HG03064 (cell line): ENCODE measurements around the gene ARAF.

ENCODE experiments used
- ATAC-seq: cut with Tn5 transposase; IDR thresholded peaks from one replicate; pipeline ENCODE4 v1.9.1; 2021; ENCODE audit warnings: low read depth; ENCODE audit not compliant: unreplicated experiment

Gene ARAF

GRCh38 chrX:47563801-47564315 lies 2.9 kb downstream of the ARAF start:
- no peak for ATAC-seq

- no peak for ATAC-seq
Measured at GRCh38 chrX:47564438-47565085, 3.6 kb downstream of the ARAF start.

- ATAC-seq: no peak
Measured at GRCh38 chrX:47566841-47567240, 5.8 kb downstream of the ARAF start.

- ATAC-seq: no peak
Measured at GRCh38 chrX:47568656-47569295, 7.8 kb downstream of the ARAF start.

GRCh38 chrX:47570794-47571193 lies 9.8 kb downstream of the ARAF start:
- no peak for ATAC-seq

- ATAC-seq: no peak
Measured at GRCh38 chrX:47571215-47571614, 10.2 kb downstream of the ARAF start.

- ATAC-seq: no peak
Measured at GRCh38 chrX:47571896-47572295, 10.9 kb downstream of the ARAF start.

GRCh38 chrX:47572773-47573340 lies 11.9 kb downstream of the ARAF start:
- ATAC-seq: no peak

- no peak for ATAC-seq
Measured at GRCh38 chrX:47573341-47574075, 12.5 kb downstream of the ARAF start.

- no peak for ATAC-seq
Measured at GRCh38 chrX:47574076-47574546, 13.1 kb downstream of the ARAF start.

GRCh38 chrX:47574547-47575301 lies 13.7 kb downstream of the ARAF start:
- ATAC-seq: no peak

- no peak for ATAC-seq
Measured at GRCh38 chrX:47576021-47576898, 15.3 kb downstream of the ARAF start.

- no peak for ATAC-seq
Measured at GRCh38 chrX:47577424-47577823, 16.4 kb downstream of the ARAF start.

GRCh38 chrX:47577901-47578300 lies 16.9 kb downstream of the ARAF start:
- ATAC-seq: no peak

GRCh38 chrX:47578692-47579091 lies 17.7 kb downstream of the ARAF start:
- no peak for ATAC-seq

- ATAC-seq: no peak
Measured at GRCh38 chrX:47579537-47579936, 18.5 kb downstream of the ARAF start.

GRCh38 chrX:47581731-47582647 lies 21.0 kb downstream of the ARAF start, which contains the start of gene TIMP1:
Gene TIMP1, plus strand, starts transcription at chrX:47582436. Its CDS starts 980 bp downstream, at chrX:47583416.
- peak; percentile 70 for ATAC-seq

- no peak for ATAC-seq
Measured at GRCh38 chrX:47583240-47583861, 22.3 kb downstream of the ARAF start.
